GM21737 (cell line): ENCODE data around the gene MEST.
"Not testable (repeated sequence)": the region's sequence is repeated elsewhere in the genome, so short reads cannot be mapped to it uniquely, and the experiment has no call there.

ENCODE experiments used
- ATAC-seq: cut with Tn5 transposase; IDR thresholded peaks from one replicate; pipeline ENCODE4 v1.9.1; 2021; ENCODE audit warnings: mild to moderate bottlenecking, moderate library complexity; ENCODE audit not compliant: unreplicated experiment

MEST gene

GRCh38 chr7:130521258-130521951, 29.5 kb downstream of the MEST start:
- ATAC-seq = no peak

DNA sequence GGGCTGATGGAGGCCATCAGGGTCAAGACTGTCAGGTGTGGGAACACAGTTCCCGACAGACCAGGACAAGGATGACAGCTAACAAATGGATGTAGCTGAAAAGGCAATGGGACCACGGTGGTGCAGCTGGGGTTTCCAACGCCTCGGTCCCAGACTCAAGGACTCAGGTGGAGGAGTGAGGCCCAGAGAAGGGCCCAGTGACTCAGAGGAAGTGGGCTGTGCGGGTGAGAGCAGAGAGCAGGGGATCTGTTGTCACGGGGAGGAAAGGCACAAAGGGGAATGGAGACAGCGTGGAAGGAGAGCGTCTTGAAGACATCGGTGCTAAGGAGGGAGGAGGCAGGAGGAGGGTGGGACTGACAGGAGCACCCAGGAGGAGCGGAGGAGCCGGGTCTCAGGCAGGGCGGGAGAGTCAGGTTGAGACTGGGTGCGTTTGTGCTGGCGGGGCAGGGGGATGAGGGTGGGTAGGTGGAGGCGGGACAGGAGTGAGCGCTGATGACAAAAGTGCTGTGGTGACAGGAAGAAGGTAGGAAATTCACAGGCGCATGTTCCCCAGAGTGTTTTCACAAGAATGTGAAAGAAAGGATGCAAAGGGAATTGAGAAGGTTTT, 31.7 kb downstream of the MEST start:
- ATAC-seq = not testable (repeated sequence)

DNA sequence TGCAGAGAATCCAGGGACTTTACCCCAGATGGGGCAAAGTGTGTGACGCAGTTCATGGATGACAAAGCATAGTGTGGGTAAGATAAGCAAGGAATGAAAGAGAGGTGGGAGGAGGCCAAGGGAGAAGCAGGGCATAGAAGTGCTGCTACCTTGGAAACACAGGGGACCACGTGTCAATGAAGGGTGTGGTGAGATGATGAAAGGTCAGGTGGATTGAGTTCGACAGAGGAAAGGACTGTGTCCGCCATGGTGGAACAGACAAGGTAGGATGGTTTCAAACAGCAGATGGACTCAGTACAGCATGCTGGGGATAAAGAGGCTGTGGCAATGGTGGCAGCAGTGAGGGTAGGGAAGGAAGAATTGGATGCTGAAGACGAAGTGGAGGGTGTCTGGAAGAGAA, 32.7 kb downstream of the MEST start:
- no peak for ATAC-seq

- ATAC-seq = not testable (repeated sequence)
Measured at GRCh38 chr7:130527752-130528355, 36.0 kb downstream of the MEST start.

DNA sequence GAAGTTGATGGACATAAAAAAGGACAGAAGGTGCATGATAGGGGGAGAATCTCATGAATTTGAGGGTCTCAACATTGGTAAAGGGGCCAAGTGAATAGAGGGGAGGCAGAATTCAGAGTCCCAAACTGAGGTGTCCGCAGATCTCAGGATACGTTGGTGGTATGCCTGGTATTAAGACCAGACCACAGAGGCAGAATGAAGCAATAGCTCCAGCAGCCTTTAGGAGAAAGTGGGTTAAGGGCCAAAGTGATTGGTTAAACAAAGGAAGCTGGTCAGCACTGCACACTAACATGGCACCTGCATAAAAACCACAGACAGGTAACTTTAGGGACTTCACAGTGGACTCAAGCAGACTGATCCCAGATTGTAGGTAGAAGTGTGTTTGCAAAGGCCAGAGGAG, 37.5 kb downstream of the MEST start:
- ATAC-seq = no peak

DNA sequence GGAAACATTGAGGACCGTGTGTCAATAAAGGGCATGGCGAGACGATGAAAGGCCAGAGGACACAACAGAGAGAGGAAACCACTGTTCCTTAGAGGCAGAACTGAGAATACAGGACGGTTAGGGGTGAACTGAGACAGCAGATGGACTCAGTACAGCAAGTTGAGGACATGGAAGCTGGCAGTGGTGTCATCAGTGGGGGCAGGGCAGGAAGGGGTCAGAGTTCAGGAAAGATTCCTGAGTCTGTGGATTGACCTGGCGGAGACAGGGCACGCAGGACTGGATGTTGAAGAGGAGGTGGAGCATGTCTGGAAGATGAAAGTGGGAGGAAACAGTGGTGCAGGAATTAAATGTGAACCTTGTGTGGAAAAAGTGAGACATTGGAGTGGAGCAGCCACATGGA, 46.0 kb downstream of the MEST start:
- ATAC-seq = not testable (repeated sequence)

DNA sequence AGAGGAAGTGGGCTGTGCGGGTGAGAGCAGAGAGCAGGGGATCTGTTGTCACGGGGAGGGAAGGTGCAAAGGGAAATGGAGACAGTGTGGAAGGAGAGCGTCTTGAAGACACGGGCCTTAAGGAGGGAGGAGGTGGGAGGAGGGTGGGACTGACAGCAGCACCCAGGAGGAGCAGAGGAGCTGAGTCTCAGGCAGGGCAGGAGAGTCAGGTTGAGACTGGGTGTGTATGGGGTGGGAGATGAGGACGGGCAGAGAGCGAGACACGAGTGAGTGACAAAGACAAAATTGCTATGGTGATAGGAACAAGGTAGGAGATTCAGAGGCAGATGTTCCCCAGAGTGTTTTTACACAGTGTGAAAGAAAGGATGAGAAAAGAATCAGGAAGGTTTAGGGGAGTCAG, 49.4 kb downstream of the MEST start:
- ATAC-seq = not testable (repeated sequence)

- ATAC-seq = not testable (repeated sequence)
Measured at GRCh38 chr7:130542297-130542696, 50.4 kb downstream of the MEST start.

GRCh38 chr7:130543487-130544010, 51.7 kb downstream of the MEST start:
- ATAC-seq = no peak

- ATAC-seq = no peak
Measured at GRCh38 chr7:130544356-130544755, 52.5 kb downstream of the MEST start.

GRCh38 chr7:130553398-130554029, 61.6 kb downstream of the MEST start:
- ATAC-seq = no peak

GRCh38 chr7:130554481-130554880, 62.6 kb downstream of the MEST start:
- no peak for ATAC-seq
